Uterus (tissue), 4 donors: ENCODE results near the gene KIF26A. TPM values are rescaled to one million over a fixed set of nuclear protein-coding genes. Genes with fewer than 3 reads are reported as not detected.

Source experiments
- DNase-seq, 2 donors: peaks; one replicate each; pipeline ENCODE4 v3.0.0-alpha.2; 2019 to 2020
- H3K27ac ChIP-seq, 2 donors: fragments of 200-600 bp; sonication (generic); 1 replicate in 1 of 2; 2 replicates in 1 of 2; pipeline ENCODE4 v1.5.1; 2016 to 2018
- H3K27me3 ChIP-seq, 2 donors: fragments of 200-600 bp; sonication (generic); one replicate each; pipeline ENCODE4 v1.5.1; 2018 to 2019; ENCODE audit warnings: control low read depth in 1 of 2
- H3K36me3 ChIP-seq, 2 donors: fragments of 200-600 bp; sonication (generic); one replicate each; pipeline ENCODE4 v1.5.1; 2019; ENCODE audit warnings: control low read depth in 1 of 2
- H3K4me1 ChIP-seq, 2 donors: fragments of 200-600 bp; sonication (generic); one replicate each; pipeline ENCODE4 v1.5.1; 2018 to 2019; ENCODE audit warnings: control low read depth in 1 of 2
- H3K4me3 ChIP-seq, 2 donors: fragments of 200-600 bp; sonication (generic); 1 replicate in 1 of 2; 2 replicates in 1 of 2; pipeline ENCODE4 v1.5.1; 2018 to 2019; ENCODE audit warnings: mild to moderate bottlenecking in 1 of 2
- H3K9me3 ChIP-seq, 2 donors: fragments of 200-600 bp; sonication (generic); one replicate each; pipeline ENCODE4 v1.5.1; 2019; ENCODE audit warnings: control low read depth in 1 of 2
- CTCF ChIP-seq, 4 experiments: fragments of 200-600 bp in 2 of 4; fragments of 450-650 bp in 2 of 4; sonication (generic) in 2 of 4; IDR thresholded peaks; one replicate each; pipeline ENCODE4 v1.5.1; 2016 to 2019; ENCODE audit warnings: antibody characterized with exemption in 4 of 4, mild to moderate bottlenecking in 2 of 4, moderate library complexity in 1 of 4
- POLR2A ChIP-seq, 2 donors: fragments of 450-650 bp; IDR thresholded peaks; one replicate each; pipeline ENCODE4 v1.6.1; 2016; ENCODE audit warnings: antibody characterized with exemption in 2 of 2, mild to moderate bottlenecking in 1 of 2, moderate library complexity in 1 of 2
- intact Hi-C: fragments of 100-400 bp; cut with DNase I; formaldehyde crosslinking; loops from one replicate; pipeline ENCODE4 v1.15.1; 2023; ENCODE audit warnings: low total_unique reads
- total RNA-seq, 4 donors: library from RNA; depleted of rRNA in 3 of 4; stranded (reverse); fragments of >200 nt in 3 of 4; gene quantifications; one replicate each; pipeline versions ENCODE4 v1.1.0 to v1.2.4, GENCODE V29; 2014 to 2023
- donor health status: DM: yes; HTN: yes; CAD: no.

KIF26A gene
- total RNA-seq, 4 donors from 2014 or later: 4.1 to 10.5 (median 7.5) TPM

GRCh38 chr14:104162495-104162894 is 24.1 kb downstream of the KIF26A start:
- Histone ChIP-seq H3K27ac (no peak overlapping the region), H3K4me3 (no peak overlapping the region), H3K27me3 (no peaks in the 10 kb centered on the region), H3K36me3 (no peaks in the 10 kb centered on the region), H3K9me3 (no peaks in the 10 kb centered on the region), H3K4me1 (no peaks in the 10 kb centered on the region)
- TF ChIP-seq CTCF (IDR thresholded peaks at IDR 0.05) (no peak), POLR2A (IDR thresholded peaks at IDR 0.05) (no peak)
- DNase-seq: no peak
- intact Hi-C loops: no loop called here

- DNase-seq: no peak
- intact Hi-C loops: no loop called here
- H3K4me1 ChIP-seq: no peaks in the 10 kb centered on the region
These were observed 25.2 kb downstream of the KIF26A start for GRCh38 chr14:104163541-104163940.

GRCh38 chr14:104164041-104164440 is 25.7 kb downstream of the KIF26A start:
- Histone ChIP-seq H3K27me3 (no peaks in the 10 kb centered on the region), H3K4me1 (no peaks in the 10 kb centered on the region), H3K4me3 (no peak overlapping the region), H3K36me3 (no peaks in the 10 kb centered on the region), H3K9me3 (no peaks in the 10 kb centered on the region), H3K27ac (no peak overlapping the region)
- intact Hi-C loops: no loop called here
- DNase-seq: no peak
- TF ChIP-seq POLR2A (IDR thresholded peaks at IDR 0.05) (no peak), CTCF (IDR thresholded peaks at IDR 0.05) (no peak)

More at GRCh38 chr14:104163541-104163940, 25.2 kb downstream of the KIF26A start:
- Histone ChIP-seq H3K9me3 (no peaks in the 10 kb centered on the region), H3K36me3 (no peaks in the 10 kb centered on the region), H3K27ac (no peak overlapping the region), H3K4me3 (no peak overlapping the region), H3K27me3 (no peaks in the 10 kb centered on the region)
- TF ChIP-seq CTCF (IDR thresholded peaks at IDR 0.05) (no peak), POLR2A (IDR thresholded peaks at IDR 0.05) (no peak)

- H3K36me3 ChIP-seq: no peaks in the 10 kb centered on the region
- intact Hi-C loops: no loop called here
- no peak for DNase-seq
- TF ChIP-seq POLR2A (IDR thresholded peaks at IDR 0.05) (no peak), CTCF (IDR thresholded peaks at IDR 0.05) (no peak)
- no peak overlapping the region for H3K27ac ChIP-seq
- no peaks in the 10 kb centered on the region for H3K27me3 ChIP-seq
- no peaks in the 10 kb centered on the region for H3K4me1 ChIP-seq
- no peak overlapping the region for H3K4me3 ChIP-seq
- H3K9me3 ChIP-seq: no peaks in the 10 kb centered on the region
These were observed 26.1 kb downstream of the KIF26A start for GRCh38 chr14:104164512-104164911.

GRCh38 chr14:104166698-104167097 is 28.3 kb downstream of the KIF26A start:
- Histone ChIP-seq H3K27ac (no peak overlapping the region), H3K9me3 (no peaks in the 10 kb centered on the region), H3K36me3 (no peaks in the 10 kb centered on the region), H3K4me1 (no peaks in the 10 kb centered on the region), H3K4me3 (no peak overlapping the region), H3K27me3 (no peaks in the 10 kb centered on the region)
- TF ChIP-seq CTCF (IDR thresholded peaks at IDR 0.05): no peak
- TF ChIP-seq POLR2A (IDR thresholded peaks at IDR 0.05): no peak
- no peak for DNase-seq
- intact Hi-C loops: no loop called here
